ENCODE results near the gene MAP2.

- TF ChIP-seq EZH2 (IDR thresholded peaks at IDR 0.05; ENCODE audit: low read depth, unreplicated experiment) (no peak), EZH2phosphoT487 (IDR thresholded peaks at IDR 0.05; ENCODE audit: unreplicated experiment) (no peak), CREB1 (CRISPR knock-in tag; IDR thresholded peaks at IDR 0.05; ENCODE audit: low read depth) (no peak), POLR2AphosphoS5 (IDR thresholded peaks at IDR 0.05; ENCODE audit: low read depth) (no peak), NANOG (IDR thresholded peaks at IDR 0.05; ENCODE audit: borderline replicate concordance) (no peak), ZNF114 (CRISPR knock-in tag; IDR thresholded peaks at IDR 0.05) (no peak), ZNF331 (CRISPR knock-in tag; IDR thresholded peaks at IDR 0.05; ENCODE audit: low read depth) (no peak), JUNB (IDR thresholded peaks at IDR 0.05; ENCODE audit: unreplicated experiment) (no peak), ZNF462 (CRISPR knock-in tag; IDR thresholded peaks at IDR 0.05) (no peak), STAT1 (IDR thresholded peaks at IDR 0.05; ENCODE audit: unreplicated experiment) (no peak)
- TF ChIP-seq, protein P1, sequence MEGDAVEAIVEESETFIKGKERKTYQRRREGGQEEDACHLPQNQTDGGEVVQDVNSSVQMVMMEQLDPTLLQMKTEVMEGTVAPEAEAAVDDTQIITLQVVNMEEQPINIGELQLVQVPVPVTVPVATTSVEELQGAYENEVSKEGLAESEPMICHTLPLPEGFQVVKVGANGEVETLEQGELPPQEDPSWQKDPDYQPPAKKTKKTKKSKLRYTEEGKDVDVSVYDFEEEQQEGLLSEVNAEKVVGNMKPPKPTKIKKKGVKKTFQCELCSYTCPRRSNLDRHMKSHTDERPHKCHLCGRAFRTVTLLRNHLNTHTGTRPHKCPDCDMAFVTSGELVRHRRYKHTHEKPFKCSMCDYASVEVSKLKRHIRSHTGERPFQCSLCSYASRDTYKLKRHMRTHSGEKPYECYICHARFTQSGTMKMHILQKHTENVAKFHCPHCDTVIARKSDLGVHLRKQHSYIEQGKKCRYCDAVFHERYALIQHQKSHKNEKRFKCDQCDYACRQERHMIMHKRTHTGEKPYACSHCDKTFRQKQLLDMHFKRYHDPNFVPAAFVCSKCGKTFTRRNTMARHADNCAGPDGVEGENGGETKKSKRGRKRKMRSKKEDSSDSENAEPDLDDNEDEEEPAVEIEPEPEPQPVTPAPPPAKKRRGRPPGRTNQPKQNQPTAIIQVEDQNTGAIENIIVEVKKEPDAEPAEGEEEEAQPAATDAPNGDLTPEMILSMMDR (conservative IDR thresholded peaks at IDR 0.05; ENCODE audit: low read depth in 2 of 2), result no peak
- TF ChIP-seq, protein P2, sequence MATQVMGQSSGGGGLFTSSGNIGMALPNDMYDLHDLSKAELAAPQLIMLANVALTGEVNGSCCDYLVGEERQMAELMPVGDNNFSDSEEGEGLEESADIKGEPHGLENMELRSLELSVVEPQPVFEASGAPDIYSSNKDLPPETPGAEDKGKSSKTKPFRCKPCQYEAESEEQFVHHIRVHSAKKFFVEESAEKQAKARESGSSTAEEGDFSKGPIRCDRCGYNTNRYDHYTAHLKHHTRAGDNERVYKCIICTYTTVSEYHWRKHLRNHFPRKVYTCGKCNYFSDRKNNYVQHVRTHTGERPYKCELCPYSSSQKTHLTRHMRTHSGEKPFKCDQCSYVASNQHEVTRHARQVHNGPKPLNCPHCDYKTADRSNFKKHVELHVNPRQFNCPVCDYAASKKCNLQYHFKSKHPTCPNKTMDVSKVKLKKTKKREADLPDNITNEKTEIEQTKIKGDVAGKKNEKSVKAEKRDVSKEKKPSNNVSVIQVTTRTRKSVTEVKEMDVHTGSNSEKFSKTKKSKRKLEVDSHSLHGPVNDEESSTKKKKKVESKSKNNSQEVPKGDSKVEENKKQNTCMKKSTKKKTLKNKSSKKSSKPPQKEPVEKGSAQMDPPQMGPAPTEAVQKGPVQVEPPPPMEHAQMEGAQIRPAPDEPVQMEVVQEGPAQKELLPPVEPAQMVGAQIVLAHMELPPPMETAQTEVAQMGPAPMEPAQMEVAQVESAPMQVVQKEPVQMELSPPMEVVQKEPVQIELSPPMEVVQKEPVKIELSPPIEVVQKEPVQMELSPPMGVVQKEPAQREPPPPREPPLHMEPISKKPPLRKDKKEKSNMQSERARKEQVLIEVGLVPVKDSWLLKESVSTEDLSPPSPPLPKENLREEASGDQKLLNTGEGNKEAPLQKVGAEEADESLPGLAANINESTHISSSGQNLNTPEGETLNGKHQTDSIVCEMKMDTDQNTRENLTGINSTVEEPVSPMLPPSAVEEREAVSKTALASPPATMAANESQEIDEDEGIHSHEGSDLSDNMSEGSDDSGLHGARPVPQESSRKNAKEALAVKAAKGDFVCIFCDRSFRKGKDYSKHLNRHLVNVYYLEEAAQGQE (IDR thresholded peaks at IDR 0.05; ENCODE audit: unreplicated experiment), result no peak
- TF ChIP-seq, protein P3, sequence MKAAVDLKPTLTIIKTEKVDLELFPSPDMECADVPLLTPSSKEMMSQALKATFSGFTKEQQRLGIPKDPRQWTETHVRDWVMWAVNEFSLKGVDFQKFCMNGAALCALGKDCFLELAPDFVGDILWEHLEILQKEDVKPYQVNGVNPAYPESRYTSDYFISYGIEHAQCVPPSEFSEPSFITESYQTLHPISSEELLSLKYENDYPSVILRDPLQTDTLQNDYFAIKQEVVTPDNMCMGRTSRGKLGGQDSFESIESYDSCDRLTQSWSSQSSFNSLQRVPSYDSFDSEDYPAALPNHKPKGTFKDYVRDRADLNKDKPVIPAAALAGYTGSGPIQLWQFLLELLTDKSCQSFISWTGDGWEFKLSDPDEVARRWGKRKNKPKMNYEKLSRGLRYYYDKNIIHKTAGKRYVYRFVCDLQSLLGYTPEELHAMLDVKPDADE (IDR thresholded peaks at IDR 0.05), result no peak
These were observed 318.1 kb downstream of the MAP2 start for GRCh38 chr2:209741953-209742352.

Measured in GM23338 (cell line).